ENCODE data around the gene KMT2D.

KMT2D gene

GRCh38 chr12:49060237-49061156, at the start of gene KMT2D:
Gene KMT2D, minus strand, starts transcription at chr12:49060794. Its CDS starts 5,470 bp downstream, at chr12:49055324.
- peak; percentile 77 to 80 for DNase-seq (ENCODE audit: low read depth in 2 of 2)

GRCh38 chr12:49109641-49110463, 49.3 kb upstream of the KMT2D start:
- DNase-seq (ENCODE audit: low read depth in 2 of 2): no peak

GRCh38 chr12:49108958-49109404, 48.4 kb upstream of the KMT2D start:
- no peak for DNase-seq (ENCODE audit: low read depth in 2 of 2)

- DNase-seq (ENCODE audit: low read depth in 2 of 2): no peak
Measured at GRCh38 chr12:49105504-49106084, 45.0 kb upstream of the KMT2D start.

GRCh38 chr12:49104822-49105221, 44.2 kb upstream of the KMT2D start:
- DNase-seq (ENCODE audit: low read depth in 2 of 2): no peak

- no peak for DNase-seq (ENCODE audit: low read depth in 2 of 2)
Measured at GRCh38 chr12:49100380-49100779, 39.8 kb upstream of the KMT2D start.

GRCh38 chr12:49098703-49099102, 38.1 kb upstream of the KMT2D start:
- DNase-seq (ENCODE audit: low read depth in 2 of 2): no peak

GRCh38 chr12:49098035-49098451, 37.4 kb upstream of the KMT2D start:
- peak in 1 of 2 donors; percentile 54 for DNase-seq (ENCODE audit: low read depth in 2 of 2)

GRCh38 chr12:49097381-49097780, 36.8 kb upstream of the KMT2D start:
- no peak for DNase-seq (ENCODE audit: low read depth in 2 of 2)

- no peak for DNase-seq (ENCODE audit: low read depth in 2 of 2)
Measured at GRCh38 chr12:49094975-49095365, 34.4 kb upstream of the KMT2D start.

GRCh38 chr12:49094160-49094974, 33.8 kb upstream of the KMT2D start, which contains the start of gene DHH:
Gene DHH, minus strand, starts transcription at chr12:49094801. Its CDS starts 289 bp downstream, at chr12:49094512.
- DNase-seq (ENCODE audit: low read depth in 2 of 2): no peak

- no peak for DNase-seq (ENCODE audit: low read depth in 2 of 2)
Measured at GRCh38 chr12:49093792-49094159, 33.2 kb upstream of the KMT2D start.

- no peak for DNase-seq (ENCODE audit: low read depth in 2 of 2)
Measured at GRCh38 chr12:49092816-49093406, 32.3 kb upstream of the KMT2D start.

- peak; percentile 48 to 50 for DNase-seq (ENCODE audit: low read depth in 2 of 2)
Measured at GRCh38 chr12:49092086-49092815, 31.7 kb upstream of the KMT2D start.

- DNase-seq (ENCODE audit: low read depth in 2 of 2): no peak
Measured at GRCh38 chr12:49091836-49092085, 31.2 kb upstream of the KMT2D start.

GRCh38 chr12:49091056-49091835, 30.7 kb upstream of the KMT2D start:
- no peak for DNase-seq (ENCODE audit: low read depth in 2 of 2)

- DNase-seq (ENCODE audit: low read depth in 2 of 2): no peak
Measured at GRCh38 chr12:49089821-49090773, 29.5 kb upstream of the KMT2D start.

GRCh38 chr12:49088932-49089330, 28.3 kb upstream of the KMT2D start:
- no peak for DNase-seq (ENCODE audit: low read depth in 2 of 2)
